ENCODE results near the gene TTLL9. TPM values are rescaled to one million over a fixed set of nuclear protein-coding genes. Genes with fewer than 3 reads are reported as not detected.
"Not testable (repeated sequence)": the region's sequence is repeated elsewhere in the genome, so short reads cannot be mapped to it uniquely, and the experiment has no call there.

The TTLL9 gene
- total and polyA plus RNA-seq, 2 donors: 0.20 to 0.26 TPM

- WGBS: 76% methylated on average over 1 of the region's 1 CpG
- H3K27ac ChIP-seq (ENCODE audit: low read depth): no peak overlapping the region
Measured at GRCh38 chr20:31903627-31904386, 33.4 kb downstream of the TTLL9 start.

GRCh38 chr20:31906001-31906400, 35.6 kb downstream of the TTLL9 start:
- Histone ChIP-seq H3K4me1 (ENCODE audit: insufficient read depth) (no peaks in the 10 kb centered on the region), H3K4me3 (ENCODE audit: low read depth, low read length) (no peak overlapping the region), H3K27ac (ENCODE audit: low read depth) (no peak overlapping the region), H3K36me3 (ENCODE audit: insufficient read depth) (no peaks in the 10 kb centered on the region)
- no peak for DNase-seq (ENCODE audit: extremely low spot score)
- WGBS: 69% methylated on average over 5 of the region's 5 CpGs

More at GRCh38 chr20:31903627-31904386, 33.4 kb downstream of the TTLL9 start:
- H3K4me1 ChIP-seq (ENCODE audit: insufficient read depth): no peaks in the 10 kb centered on the region
- no peak overlapping the region for H3K4me3 ChIP-seq (ENCODE audit: low read depth, low read length)
- H3K36me3 ChIP-seq (ENCODE audit: insufficient read depth): no peaks in the 10 kb centered on the region
- no peak for DNase-seq (ENCODE audit: extremely low spot score)

GRCh38 chr20:31907046-31907445, 36.6 kb downstream of the TTLL9 start:
- 91% methylated on average over 5 of the region's 5 CpGs for WGBS

GRCh38 chr20:31908016-31908415, 37.6 kb downstream of the TTLL9 start:
- 65% methylated on average over 5 of the region's 5 CpGs for WGBS
- no peaks in the 10 kb centered on the region for H3K4me1 ChIP-seq (ENCODE audit: insufficient read depth)
- no peak for DNase-seq (ENCODE audit: extremely low spot score)
- H3K36me3 ChIP-seq (ENCODE audit: insufficient read depth): no peaks in the 10 kb centered on the region
- H3K4me3 ChIP-seq (ENCODE audit: low read depth, low read length): no peak overlapping the region
- H3K27ac ChIP-seq (ENCODE audit: low read depth): no peak overlapping the region

More at GRCh38 chr20:31907046-31907445, 36.6 kb downstream of the TTLL9 start:
- Histone ChIP-seq H3K27ac (ENCODE audit: low read depth) (no peak overlapping the region), H3K4me3 (ENCODE audit: low read depth, low read length) (no peak overlapping the region), H3K4me1 (ENCODE audit: insufficient read depth) (no peaks in the 10 kb centered on the region), H3K36me3 (ENCODE audit: insufficient read depth) (no peaks in the 10 kb centered on the region)
- DNase-seq (ENCODE audit: extremely low spot score): no peak

GRCh38 chr20:31908424-31908823, 38.0 kb downstream of the TTLL9 start:
- 84% methylated on average over 11 of the region's 11 CpGs for WGBS
- H3K4me3 ChIP-seq (ENCODE audit: low read depth, low read length): no peak overlapping the region
- no peaks in the 10 kb centered on the region for H3K36me3 ChIP-seq (ENCODE audit: insufficient read depth)
- no peak overlapping the region for H3K27ac ChIP-seq (ENCODE audit: low read depth)
- no peak for DNase-seq (ENCODE audit: extremely low spot score)
- H3K4me1 ChIP-seq (ENCODE audit: insufficient read depth): no peaks in the 10 kb centered on the region

- DNase-seq (ENCODE audit: extremely low spot score): no peak
- no peak overlapping the region for H3K27ac ChIP-seq (ENCODE audit: low read depth)
- no peak overlapping the region for H3K4me3 ChIP-seq (ENCODE audit: low read depth, low read length)
- no peaks in the 10 kb centered on the region for H3K36me3 ChIP-seq (ENCODE audit: insufficient read depth)
- no peaks in the 10 kb centered on the region for H3K4me1 ChIP-seq (ENCODE audit: insufficient read depth)
- WGBS: 94% methylated on average over 17 of the region's 17 CpGs
Measured at GRCh38 chr20:31909253-31910070, 39.0 kb downstream of the TTLL9 start.

GRCh38 chr20:31910071-31910803, 39.8 kb downstream of the TTLL9 start:
- Histone ChIP-seq H3K4me1 (ENCODE audit: insufficient read depth) (no peaks in the 10 kb centered on the region), H3K36me3 (ENCODE audit: insufficient read depth) (no peaks in the 10 kb centered on the region), H3K27ac (ENCODE audit: low read depth) (no peak overlapping the region), H3K4me3 (ENCODE audit: low read depth, low read length) (no peak overlapping the region)
- DNase-seq (ENCODE audit: extremely low spot score): no peak
- WGBS: 87% methylated on average over 4 of the region's 4 CpGs

- 62% methylated on average over 15 of the region's 15 CpGs for WGBS
- Histone ChIP-seq H3K27ac (ENCODE audit: low read depth) (no peak overlapping the region), H3K4me3 (ENCODE audit: low read depth, low read length) (no peak overlapping the region), H3K4me1 (ENCODE audit: insufficient read depth) (no peaks in the 10 kb centered on the region), H3K36me3 (ENCODE audit: insufficient read depth) (no peaks in the 10 kb centered on the region)
- no peak for DNase-seq (ENCODE audit: extremely low spot score)
Measured at GRCh38 chr20:31913431-31914157, 43.2 kb downstream of the TTLL9 start.

GRCh38 chr20:31914170-31914569, 43.7 kb downstream of the TTLL9 start:
- no peak for DNase-seq (ENCODE audit: extremely low spot score)
- WGBS: 75% methylated on average over 5 of the region's 5 CpGs
- Histone ChIP-seq H3K27ac (ENCODE audit: low read depth) (no peak overlapping the region), H3K4me3 (ENCODE audit: low read depth, low read length) (no peak overlapping the region), H3K36me3 (ENCODE audit: insufficient read depth) (no peaks in the 10 kb centered on the region), H3K4me1 (ENCODE audit: insufficient read depth) (no peaks in the 10 kb centered on the region)

- Histone ChIP-seq H3K27ac (ENCODE audit: low read depth) (no peak overlapping the region), H3K4me3 (ENCODE audit: low read depth, low read length) (no peak overlapping the region), H3K36me3 (ENCODE audit: insufficient read depth) (no peaks in the 10 kb centered on the region), H3K4me1 (ENCODE audit: insufficient read depth) (no peaks in the 10 kb centered on the region)
- no peak for DNase-seq (ENCODE audit: extremely low spot score)
- 54% methylated on average over 7 of the region's 7 CpGs for WGBS
Measured at GRCh38 chr20:31915491-31916280, 45.3 kb downstream of the TTLL9 start.

GRCh38 chr20:31916708-31917107, 46.3 kb downstream of the TTLL9 start:
- H3K4me3 ChIP-seq (ENCODE audit: low read depth, low read length): no peak overlapping the region
- no peak for DNase-seq (ENCODE audit: extremely low spot score)
- no peaks in the 10 kb centered on the region for H3K36me3 ChIP-seq (ENCODE audit: insufficient read depth)
- H3K27ac ChIP-seq (ENCODE audit: low read depth): no peak overlapping the region
- no peaks in the 10 kb centered on the region for H3K4me1 ChIP-seq (ENCODE audit: insufficient read depth)
- 84% methylated on average over 4 of the region's 4 CpGs for WGBS

GRCh38 chr20:31917962-31918412, 47.6 kb downstream of the TTLL9 start:
- DNase-seq (ENCODE audit: extremely low spot score); H3K27ac ChIP-seq (ENCODE audit: low read depth); H3K4me3 ChIP-seq (ENCODE audit: low read depth, low read length); H3K36me3 ChIP-seq (ENCODE audit: insufficient read depth); H3K4me1 ChIP-seq (ENCODE audit: insufficient read depth): not testable (repeated sequence)
- WGBS: 9% methylated on average over 7 of the region's 7 CpGs

Data from urinary bladder (tissue), 4 donors.